Activated naive CD4-positive, alpha-beta T cell treated with anti-CD3 and anti-CD28 coated beads, Interleukin-2, amount 50 U/mL, for 16 hours (primary cell): ENCODE data around the gene NKX3-2.

ENCODE experiments used
- DNase-seq: peaks from one replicate; pipeline ENCODE4 v3.0.0-alpha.2; 2020

NKX3-2 gene

GRCh38 chr4:13530823-13531624 is 13.3 kb downstream of the NKX3-2 start:
- DNase-seq: no peak

DNA sequence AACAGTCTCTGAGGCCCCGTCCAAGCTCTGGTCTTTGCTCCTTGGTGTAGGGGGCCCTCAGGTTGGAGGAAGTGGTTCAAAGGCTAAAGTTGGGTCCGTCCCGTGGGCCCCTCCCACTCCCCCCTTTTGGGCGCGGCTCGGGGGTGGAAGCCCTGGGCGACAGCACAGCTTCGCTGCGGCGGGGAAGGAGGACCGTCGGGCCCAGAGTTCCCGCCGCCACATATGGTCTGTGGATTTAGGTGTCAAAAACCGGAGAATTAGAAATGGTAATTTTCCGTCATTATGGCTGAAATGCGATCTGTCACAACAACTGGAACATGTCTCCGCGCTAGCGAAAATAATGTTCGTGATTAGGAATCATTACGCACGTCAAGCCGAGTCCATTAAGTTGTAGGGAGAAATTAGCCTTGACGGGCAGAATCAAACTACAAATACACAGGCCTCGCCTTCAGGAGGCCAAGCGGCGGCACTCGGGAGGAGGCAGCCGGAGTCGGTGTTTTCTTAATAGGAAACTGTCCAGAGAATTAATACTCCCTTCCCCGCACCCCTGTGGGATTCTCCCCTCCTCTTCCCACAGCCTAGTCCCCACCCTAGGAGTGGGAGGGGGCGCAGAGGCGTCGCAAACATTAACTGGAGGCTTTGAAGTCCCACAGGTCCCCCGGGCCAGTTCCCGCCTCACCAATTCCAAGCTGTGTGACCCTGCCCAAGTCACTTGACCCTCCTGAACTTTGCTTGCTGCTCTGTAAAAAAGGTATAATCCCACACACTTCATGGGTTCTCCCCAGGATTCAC is 15.0 kb downstream of the NKX3-2 start:
- DNase-seq: no peak

DNA sequence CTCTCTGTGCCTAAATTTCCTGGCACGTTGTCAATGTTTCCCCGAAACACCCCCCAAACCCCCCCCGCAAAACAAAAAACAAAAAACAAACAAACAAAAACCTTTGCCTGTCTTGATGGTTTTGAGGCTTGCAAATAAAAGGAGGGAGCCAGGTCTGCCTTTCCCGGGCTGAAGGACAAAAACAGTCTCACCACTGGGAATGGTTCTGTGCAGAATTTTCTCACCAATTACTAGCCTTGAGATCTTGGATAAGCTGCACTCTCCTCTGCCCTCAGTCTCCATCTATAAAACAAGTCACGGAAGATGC is 15.5 kb downstream of the NKX3-2 start:
- no peak for DNase-seq

DNA sequence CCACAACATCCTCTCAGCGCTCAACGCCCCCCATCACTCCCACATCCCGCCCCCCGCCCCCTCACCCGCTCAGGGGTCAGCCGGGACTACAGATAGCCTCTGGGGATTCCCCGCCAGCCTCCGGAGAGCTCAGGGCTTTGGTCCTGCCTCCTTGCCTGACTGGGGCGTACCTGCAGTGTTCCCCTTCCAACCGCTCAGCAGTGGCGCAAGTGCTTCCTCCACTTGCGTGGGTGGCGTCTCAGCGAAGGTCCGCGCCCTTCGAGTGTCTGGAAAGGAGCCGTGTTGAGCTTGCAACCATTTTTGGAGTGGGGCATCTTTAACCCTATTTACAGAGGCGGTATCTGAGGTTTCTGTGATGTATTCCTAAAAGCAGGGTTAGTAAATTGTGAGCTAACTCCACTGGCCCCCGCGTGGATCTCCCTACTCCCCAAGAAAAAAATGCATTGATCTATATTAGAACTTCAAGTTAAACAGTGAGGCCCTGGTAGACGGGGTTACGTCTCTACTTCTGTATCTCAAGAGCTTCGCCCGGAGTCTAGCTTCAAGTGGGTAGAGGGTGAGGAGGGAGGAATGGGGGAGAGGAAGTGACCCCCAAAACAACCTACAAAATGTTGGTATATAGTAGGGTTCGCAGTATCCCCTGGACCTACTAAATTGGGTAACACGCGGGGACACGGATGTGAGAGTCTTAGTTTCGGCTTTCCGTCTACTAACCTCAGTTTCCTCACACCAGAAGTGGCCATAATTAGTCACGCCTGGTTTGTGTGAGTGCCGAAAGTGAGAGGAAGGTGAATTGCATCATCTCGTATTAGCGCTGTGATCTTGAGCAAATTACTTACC is 16.1 kb downstream of the NKX3-2 start:
- no peak for DNase-seq

DNA sequence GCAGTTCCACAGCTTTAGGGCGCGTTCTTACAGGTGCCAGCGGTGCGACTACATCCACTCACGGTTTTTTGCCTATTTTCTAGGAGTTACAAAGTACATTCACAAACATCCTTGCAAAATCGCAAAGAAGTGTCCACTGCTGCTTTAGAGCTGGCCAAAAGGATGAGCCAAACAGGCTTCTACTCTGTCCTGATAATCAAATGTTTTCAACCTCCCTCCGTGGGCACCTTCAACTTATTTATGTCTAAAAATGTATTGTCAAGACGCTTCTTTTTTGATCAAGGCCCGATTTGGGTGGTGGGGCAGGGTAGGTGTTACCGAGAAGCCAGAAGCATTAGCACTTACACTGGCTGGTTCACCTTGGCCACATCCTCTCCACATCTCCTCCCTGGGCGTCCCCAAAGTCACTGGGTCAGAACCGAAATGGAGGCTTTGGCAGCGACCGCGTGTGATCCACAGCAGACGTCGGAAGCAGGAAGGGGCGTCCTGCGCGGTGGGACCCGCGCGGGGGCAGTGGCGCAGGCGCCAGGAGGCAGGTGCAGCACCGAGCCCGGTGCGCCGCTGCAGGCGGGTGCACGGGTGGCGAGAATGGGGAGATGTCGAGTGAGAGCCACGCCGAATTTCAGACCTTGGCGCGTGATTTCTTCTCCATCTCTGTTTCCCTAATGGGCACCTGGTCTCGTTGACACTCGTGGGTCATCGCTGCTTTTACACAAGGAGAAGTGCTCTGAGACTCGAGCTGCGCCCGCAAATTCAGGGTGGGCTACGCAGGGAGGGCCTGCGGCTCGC is 16.9 kb downstream of the NKX3-2 start:
- DNase-seq: no peak

DNA sequence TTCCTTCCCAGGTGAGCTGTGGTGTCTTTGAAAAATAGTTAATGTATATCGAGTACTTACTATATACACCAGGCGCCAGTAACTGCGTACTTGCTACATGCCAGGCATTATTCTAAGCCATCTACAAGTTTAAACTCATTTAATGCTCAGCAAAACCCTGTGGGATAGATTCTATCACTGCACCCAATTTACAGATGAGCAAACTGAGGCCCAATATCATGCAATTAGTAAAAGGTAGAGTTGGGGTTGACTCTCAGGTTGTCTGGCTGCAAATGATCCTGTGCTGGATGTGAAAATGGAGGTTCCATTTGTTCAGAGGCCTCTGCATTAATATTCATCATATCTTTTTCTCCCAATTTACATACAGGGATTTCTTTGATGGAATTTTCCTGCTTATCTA is 17.6 kb downstream of the NKX3-2 start:
- no peak for DNase-seq

GRCh38 chr4:13525606-13526281 is 18.6 kb downstream of the NKX3-2 start:
- DNase-seq: no peak

GRCh38 chr4:13524504-13525243 is 19.6 kb downstream of the NKX3-2 start:
- DNase-seq: no peak

DNA sequence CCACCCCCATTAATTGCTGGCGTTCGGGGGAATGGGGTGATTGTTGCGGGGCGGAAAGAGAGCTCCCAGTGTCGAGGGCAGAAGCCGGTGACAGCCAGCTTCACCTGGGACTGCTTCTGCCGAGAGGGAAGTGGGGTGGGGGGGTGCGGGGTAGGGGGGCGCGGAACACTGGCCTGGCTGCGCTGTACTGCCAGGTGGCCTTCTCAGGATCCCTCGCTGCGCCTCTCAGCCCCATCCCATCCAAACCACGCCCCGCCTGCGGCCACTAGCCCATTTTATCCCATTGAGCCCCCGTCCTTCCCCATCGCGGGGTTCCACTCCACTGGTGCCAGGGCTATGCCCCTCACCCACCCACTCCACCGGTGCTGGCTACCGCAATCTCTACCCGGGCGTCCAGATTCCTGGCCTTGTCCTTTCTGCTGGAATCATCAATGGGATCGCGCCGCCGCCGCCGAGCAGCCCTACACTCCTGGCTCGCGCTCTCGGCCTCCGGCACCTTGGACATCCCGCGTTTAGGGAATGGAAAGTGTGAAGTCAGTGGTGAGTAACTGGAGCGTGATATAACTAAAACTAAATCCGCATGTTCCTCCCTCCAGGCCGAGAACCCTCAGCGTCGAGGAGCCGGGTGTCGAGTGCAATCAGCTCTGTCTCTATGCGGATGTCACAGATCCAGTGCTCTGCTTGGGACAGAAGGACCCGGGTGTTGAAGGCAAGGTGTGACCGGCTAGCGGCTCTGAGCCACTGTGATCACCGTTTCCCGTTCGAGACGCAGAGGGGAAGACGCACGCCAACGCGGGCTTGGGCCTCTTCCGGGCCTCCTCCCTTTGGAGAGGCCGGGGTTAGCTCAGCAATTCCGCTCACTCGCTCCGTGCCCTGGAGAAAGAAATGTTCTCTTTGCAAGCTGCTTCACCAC is 20.5 kb downstream of the NKX3-2 start:
- no peak for DNase-seq

DNA sequence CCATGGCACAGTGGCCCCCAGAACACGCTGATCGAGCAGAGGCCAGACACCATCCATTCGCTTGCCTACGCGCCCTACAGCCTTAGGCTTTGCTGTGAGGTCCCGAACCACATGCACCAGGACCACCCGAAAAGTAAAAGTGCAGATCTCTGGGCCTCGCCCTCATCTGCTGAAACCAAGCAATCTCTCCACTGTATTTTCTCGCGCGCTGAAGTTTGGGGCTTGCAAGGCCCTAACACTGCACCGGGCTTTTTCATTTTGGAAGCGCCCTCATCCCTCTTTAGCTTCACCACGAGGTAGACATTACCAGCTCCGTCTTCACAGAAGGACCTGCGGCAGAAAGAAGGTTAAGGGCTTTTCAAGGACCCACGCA is 21.2 kb downstream of the NKX3-2 start:
- no peak for DNase-seq

DNA sequence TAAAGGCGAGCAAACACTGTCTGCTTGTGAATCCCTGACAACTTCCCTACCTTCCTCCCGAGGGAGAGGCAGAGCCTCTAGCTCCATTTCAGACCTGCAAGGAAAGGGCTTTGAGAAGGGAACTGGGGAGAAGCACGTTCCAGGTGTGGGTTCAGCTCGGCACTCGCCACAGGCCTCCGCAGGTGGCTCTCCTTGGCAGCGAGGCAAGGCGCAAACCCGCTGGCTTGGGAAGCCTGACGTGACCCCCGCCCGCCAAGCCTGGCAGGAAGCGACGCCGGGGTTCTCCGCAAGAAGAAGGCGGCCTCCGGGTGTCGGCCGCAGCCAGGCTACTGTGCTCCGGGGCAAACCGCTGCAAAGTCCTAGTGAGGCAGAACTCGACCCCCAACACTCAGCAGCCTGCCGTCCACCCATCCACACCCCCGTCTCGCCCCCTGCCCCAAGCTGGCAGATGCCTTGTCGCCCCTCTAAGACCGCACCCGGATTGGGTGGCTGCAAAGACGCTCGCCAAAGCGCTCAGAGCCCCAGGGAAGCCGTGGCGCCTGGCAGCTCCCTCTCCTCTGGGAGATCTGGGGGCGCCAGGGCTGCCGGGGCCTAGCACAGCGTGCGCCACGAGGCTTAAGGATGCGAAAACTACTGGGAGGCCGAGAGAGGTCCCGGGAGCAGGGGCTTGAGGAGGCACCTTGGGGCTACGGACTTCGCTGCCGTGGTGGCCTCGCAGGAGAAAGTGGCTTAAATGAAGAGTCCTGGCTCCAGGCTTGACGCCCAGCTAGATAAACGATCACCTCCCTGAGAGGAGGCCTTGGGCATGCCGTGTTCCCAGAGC is 21.8 kb downstream of the NKX3-2 start:
- no peak for DNase-seq

DNA sequence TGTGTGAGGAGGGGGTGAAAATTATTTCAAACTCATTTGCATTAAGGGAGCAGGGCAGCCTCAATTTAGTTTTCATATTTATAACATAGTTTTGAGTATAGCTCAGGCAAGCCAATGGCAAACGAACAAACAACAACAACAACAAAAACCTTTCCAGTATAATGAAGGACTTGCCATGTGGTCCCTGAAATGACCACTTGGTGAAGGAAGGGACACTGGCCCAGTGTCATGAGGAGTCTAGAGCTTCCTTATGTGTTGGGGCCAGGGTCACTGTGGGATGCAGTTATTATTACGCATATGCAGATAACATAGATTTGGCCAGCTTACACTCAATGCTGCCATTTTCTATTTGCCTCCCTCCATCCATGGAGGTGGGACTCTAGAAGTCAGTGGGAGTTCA is 23.3 kb downstream of the NKX3-2 start:
- DNase-seq: no peak

DNA sequence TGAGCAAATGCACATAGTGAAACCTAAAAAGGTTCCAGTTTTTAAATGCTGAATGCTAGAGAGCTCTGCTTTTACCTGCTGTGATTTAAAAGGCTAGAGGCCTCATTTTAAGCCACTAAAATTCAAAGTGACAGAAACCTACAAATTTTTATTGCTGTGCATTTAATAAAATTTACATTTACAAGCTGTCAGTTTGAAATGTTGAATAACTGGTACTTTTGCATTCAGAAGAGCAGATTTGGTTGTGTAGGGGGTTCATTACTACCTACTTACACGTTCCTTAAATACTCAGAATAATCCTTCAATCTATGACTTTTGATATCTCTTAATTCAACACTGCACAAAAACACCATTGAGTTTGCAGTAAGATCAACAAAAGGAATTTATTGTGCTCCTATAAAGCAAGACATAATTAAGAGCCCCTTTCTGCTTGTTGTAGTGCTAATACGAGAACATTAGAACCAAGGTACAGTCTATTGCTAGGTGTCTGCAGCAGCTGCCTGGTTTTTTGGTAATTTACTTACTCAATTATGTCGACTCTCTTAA is 27.9 kb downstream of the NKX3-2 start:
- DNase-seq: no peak

DNA sequence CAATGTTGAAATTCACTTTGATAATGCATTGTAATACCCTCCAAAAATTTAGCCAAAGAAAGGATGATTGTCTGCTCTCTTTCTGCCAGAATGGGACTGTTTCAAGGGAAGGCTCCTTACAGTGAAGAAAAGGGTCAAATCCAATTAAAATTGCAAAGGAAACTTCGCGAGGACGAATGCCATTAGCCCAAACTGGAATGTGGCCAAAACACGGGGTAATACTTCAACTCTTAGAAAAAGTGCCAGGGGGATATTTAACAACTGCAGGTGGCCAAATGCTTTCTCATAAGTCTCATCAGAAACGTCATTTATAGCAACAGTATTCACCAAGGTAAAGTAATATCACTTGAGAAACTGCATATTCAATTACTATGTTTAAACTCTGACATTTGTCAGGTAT is 29.0 kb downstream of the NKX3-2 start:
- DNase-seq: no peak

GRCh38 chr4:13514722-13515121 is 29.6 kb downstream of the NKX3-2 start:
- no peak for DNase-seq

DNA sequence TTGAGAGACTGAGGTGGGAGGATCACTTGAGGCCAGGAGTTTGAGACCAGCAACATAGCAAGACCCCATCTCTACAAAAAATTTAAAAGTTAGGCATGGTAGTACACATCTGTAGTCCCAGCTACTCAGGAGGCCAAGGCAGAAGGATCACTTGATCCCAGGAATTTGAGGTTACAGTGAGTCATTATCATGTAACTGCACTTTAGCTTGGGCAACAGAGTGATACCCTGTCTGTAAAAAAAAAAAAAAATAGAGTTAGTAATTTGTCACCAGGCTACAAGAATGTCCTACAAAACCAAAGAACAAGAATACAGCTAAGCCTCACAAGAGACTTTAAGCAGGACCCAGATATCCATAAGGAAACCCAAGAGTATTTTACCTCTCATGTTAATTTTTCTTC is 33.2 kb downstream of the NKX3-2 start:
- DNase-seq: no peak

DNA sequence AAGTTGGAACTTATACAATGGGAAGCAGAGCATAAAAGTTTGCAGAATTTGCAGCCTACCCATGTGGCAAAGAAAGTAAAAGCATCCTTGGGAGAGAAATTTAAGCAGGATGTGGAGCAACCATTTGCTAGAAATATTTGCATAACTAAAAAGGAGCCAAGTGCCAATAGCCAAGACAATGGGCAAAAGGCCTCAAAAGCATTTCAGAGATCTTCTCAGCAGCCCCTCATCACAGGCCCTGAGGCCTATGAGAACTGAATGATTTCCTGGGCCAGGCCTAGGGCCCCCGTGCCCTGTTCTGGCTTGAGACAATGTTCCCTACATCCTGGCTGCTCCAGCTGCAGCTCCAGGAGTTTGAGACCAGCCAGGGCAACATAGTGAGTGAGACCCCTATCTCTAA is 34.9 kb downstream of the NKX3-2 start:
- no peak for DNase-seq

DNA sequence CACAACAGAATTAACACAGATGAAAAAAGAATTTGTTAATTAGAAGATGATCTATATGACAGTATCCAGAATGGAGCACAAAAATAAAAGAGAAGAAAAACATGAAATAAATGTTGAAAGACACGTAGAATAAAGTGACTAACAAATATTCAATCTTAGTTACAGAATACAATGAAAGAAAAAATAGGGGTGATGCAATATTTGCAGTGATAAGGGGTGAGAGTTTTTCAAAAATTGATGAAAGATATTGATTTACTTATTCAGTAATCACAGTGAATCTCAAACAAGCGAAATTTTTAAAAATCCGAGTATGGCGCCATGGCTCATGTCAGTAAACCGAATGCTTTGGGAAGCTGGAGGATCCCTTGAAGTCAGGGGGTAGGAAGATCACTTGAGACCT is 39.9 kb downstream of the NKX3-2 start:
- no peak for DNase-seq

- no peak for DNase-seq
These were observed 45.8 kb downstream of the NKX3-2 start for GRCh38 chr4:13498469-13498868.
